HCT116 (cell line): Measurements from ENCODE around the gene ADORA1.

ENCODE experiments used
- ATF3 ChIP-seq: IDR thresholded peaks from 2 replicates; pipeline ENCODE4 v1.6.1; 2012
- CTCF ChIP-seq, 3 experiments: fragments of 200-600 bp in 1 of 3; sonication (generic) in 1 of 3; IDR thresholded peaks in 2 of 3; conservative IDR thresholded peaks in 1 of 3; 2 replicates each; pipeline ENCODE4 v1.5.1; 2012 to 2017; ENCODE audit warnings: low read depth in 2 of 3, low read length in 2 of 3, antibody characterized with exemption in 1 of 3, borderline replicate concordance in 1 of 3, control low read depth in 1 of 3, mild to moderate bottlenecking in 1 of 3, mixed read lengths in 1 of 3, mixed run types in 1 of 3, moderate library complexity in 1 of 3; ENCODE audit not compliant: insufficient read depth in 1 of 3
- EZH2 ChIP-seq: fragments of 200-600 bp; sonication (generic); IDR thresholded peaks from 2 replicates; pipeline ENCODE4 v1.6.1; 2017; ENCODE audit warnings: antibody characterized with exemption, mixed run types
- POLR2A ChIP-seq: IDR thresholded peaks from 2 replicates; pipeline ENCODE4 v1.7.0; 2011; ENCODE audit warnings: borderline replicate concordance; ENCODE audit not compliant: insufficient read depth, insufficient read length; ENCODE audit errors: extremely low read depth
- POLR2AphosphoS5 ChIP-seq: IDR thresholded peaks from 2 replicates; pipeline ENCODE4 v1.6.1; 2011; ENCODE audit warnings: mild to moderate bottlenecking, low read depth, low read length, moderate library complexity
- REST ChIP-seq: IDR thresholded peaks from 2 replicates; pipeline ENCODE4 v1.6.1; 2012; ENCODE audit warnings: low read depth
- TCF7L2 ChIP-seq: IDR thresholded peaks from 2 replicates; pipeline ENCODE4 v1.7.0; 2011; ENCODE audit warnings: borderline replicate concordance, inconsistent platforms; ENCODE audit not compliant: insufficient read depth, insufficient read length; ENCODE audit errors: extremely low read depth

- no peak for TF ChIP-seq CTCF (IDR thresholded peaks at IDR 0.05 in 2 of 3, conservative IDR thresholded peaks at IDR 0.05 in 1 of 3; ENCODE audit: borderline replicate concordance in 1 of 3, insufficient read depth in 1 of 3, low read depth in 2 of 3, low read length in 2 of 3)
- no peak for TF ChIP-seq POLR2A
- no peak for TF ChIP-seq EZH2
- TF ChIP-seq TCF7L2 = no peak
- TF ChIP-seq POLR2AphosphoS5 = no peak
- TF ChIP-seq REST = no peak
- no peak for TF ChIP-seq ATF3
Observed at GRCh38 chr1:203197625-203198024, 70.1 kb downstream of the ADORA1 start.
